Neural crest cell (in vitro differentiated cells): ENCODE measurements around the gene TNFRSF1A. TPM values are rescaled to one million over a fixed set of nuclear protein-coding genes. Genes with fewer than 3 reads are reported as not detected.

Experiments used
- DNase-seq: peaks from one replicate; pipeline ENCODE4 v3.0.0; 2021; ENCODE audit warnings: low read depth, mixed read lengths, low spot score
- H3K27ac Mint-ChIP-seq: one replicate; pipeline ENCODE4 v1.8.0; 2021; ENCODE audit warnings: mild to moderate bottlenecking, mixed read lengths; ENCODE audit not compliant: unreplicated experiment
- H3K27me3 Mint-ChIP-seq: 2 replicates; pipeline ENCODE4 v1.8.0; 2021; ENCODE audit warnings: low read depth, mild to moderate bottlenecking, mixed read lengths
- H3K36me3 Mint-ChIP-seq: 2 replicates; pipeline ENCODE4 v1.8.0; 2021; ENCODE audit warnings: low read depth, mild to moderate bottlenecking, mixed read lengths
- H3K4me1 Mint-ChIP-seq: 2 replicates; pipeline ENCODE4 v1.8.0; 2021; ENCODE audit warnings: mixed read lengths
- H3K4me3 Mint-ChIP-seq: one replicate; pipeline ENCODE4 v1.8.0; 2021; ENCODE audit warnings: mild to moderate bottlenecking, mixed read lengths
- H3K9me3 Mint-ChIP-seq: 2 replicates; pipeline ENCODE4 v1.8.0; 2021; ENCODE audit warnings: mixed read lengths
- total RNA-seq: library from RNA; stranded (reverse); gene quantifications from 2 replicates; pipeline ENCODE4 v1.2.1, GENCODE V29; 2021
- TF ChIP-seq, protein P1 (sequence below): fragments of 200-600 bp; sonication (generic); conservative IDR thresholded peaks from 2 replicates; pipeline ENCODE4 v1.5.0; 2021; ENCODE audit warnings: antibody characterized with exemption, mild to moderate bottlenecking

Gene TNFRSF1A
- total RNA-seq, 1 donor from 2014 or later = 47.7 TPM

DNA sequence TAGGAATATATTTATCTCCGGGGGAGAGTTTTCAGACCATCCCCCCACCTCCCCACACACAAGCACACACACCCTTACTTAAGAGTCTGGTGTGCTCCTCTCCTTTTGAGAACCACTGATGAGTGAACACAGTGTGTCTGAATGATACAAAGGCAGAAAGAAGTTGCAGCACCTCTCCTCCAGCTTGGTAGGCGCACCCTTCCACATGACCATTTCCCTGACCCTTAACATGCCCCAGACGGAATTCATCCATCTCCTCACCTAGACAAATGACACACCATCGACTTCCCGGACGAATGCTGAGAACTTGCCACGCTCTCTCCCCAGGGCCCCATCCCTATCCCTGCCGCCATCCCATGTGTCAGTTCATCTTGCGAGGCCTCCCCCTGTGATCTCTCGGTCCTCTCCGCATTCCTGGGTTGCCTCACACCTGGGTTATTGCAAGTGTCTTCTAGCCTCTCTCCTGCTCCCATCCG lies 3.9 kb downstream of the TNFRSF1A start:
- Mint-ChIP-seq H3K36me3 (peaks cover 2% of the 10 kb centered on the region), H3K27ac (no peak overlapping the region), H3K9me3 (no peaks in the 10 kb centered on the region), H3K4me3 (no peak overlapping the region), H3K4me1 (peaks cover 18% of the 10 kb centered on the region), H3K27me3 (no peaks in the 10 kb centered on the region)
- TF ChIP-seq, protein P1, sequence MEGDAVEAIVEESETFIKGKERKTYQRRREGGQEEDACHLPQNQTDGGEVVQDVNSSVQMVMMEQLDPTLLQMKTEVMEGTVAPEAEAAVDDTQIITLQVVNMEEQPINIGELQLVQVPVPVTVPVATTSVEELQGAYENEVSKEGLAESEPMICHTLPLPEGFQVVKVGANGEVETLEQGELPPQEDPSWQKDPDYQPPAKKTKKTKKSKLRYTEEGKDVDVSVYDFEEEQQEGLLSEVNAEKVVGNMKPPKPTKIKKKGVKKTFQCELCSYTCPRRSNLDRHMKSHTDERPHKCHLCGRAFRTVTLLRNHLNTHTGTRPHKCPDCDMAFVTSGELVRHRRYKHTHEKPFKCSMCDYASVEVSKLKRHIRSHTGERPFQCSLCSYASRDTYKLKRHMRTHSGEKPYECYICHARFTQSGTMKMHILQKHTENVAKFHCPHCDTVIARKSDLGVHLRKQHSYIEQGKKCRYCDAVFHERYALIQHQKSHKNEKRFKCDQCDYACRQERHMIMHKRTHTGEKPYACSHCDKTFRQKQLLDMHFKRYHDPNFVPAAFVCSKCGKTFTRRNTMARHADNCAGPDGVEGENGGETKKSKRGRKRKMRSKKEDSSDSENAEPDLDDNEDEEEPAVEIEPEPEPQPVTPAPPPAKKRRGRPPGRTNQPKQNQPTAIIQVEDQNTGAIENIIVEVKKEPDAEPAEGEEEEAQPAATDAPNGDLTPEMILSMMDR = no peak
- DNase-seq = no peak

DNA sequence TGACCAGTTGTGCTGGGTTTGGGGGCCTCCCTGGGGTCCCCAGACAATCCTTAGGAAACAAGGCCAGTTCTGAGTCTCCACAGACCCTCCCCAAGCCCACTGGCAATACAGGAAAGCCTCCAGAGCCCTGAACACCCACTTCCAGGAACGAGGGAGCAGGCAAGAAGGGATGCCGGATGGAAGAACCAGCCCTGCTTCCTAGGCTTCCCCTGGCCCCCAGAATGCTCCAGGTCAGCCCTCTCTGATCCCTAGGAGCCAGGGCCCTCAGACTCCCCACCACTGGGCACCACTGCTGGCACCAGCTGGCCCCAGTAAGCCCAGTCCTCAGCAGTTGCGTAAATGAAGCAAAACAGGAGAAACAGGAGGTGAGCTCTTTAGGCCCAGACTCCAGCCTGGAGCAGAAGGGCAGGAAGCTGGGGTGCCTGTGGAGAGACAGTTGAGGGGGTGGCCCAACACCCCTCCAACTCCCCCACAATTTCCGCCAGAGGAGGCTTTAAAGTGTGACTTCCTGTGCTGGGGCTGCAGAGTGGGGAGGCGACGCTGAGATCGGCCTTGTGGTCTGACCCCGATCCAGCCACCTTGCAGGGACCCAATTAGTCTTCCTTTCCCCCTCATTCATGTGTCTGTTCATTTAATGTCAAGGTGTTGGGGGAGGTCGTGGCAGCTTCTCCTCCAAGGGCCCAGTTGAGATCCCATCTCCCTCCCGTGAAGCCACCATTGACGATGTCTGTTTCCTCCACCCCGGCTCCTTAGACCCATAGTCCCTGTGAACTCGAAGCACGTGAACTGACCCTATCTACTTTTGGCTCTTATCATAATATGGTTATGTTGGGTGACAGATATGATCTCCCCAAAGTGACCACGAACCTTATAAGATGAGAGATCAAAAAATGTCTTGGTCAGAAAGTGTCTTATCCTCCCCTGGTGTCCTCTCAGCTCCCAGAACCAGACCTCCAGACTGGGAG lies 4.7 kb downstream of the TNFRSF1A start:
- Mint-ChIP-seq H3K27me3 (no peaks in the 10 kb centered on the region), H3K4me1 (peaks cover 15% of the 10 kb centered on the region), H3K9me3 (no peaks in the 10 kb centered on the region), H3K4me3 (no peak overlapping the region), H3K27ac (peak overlapping the region; percentile 97), H3K36me3 (peaks cover 2% of the 10 kb centered on the region)
- no peak for DNase-seq
- TF ChIP-seq, protein P1 = no peak

DNA sequence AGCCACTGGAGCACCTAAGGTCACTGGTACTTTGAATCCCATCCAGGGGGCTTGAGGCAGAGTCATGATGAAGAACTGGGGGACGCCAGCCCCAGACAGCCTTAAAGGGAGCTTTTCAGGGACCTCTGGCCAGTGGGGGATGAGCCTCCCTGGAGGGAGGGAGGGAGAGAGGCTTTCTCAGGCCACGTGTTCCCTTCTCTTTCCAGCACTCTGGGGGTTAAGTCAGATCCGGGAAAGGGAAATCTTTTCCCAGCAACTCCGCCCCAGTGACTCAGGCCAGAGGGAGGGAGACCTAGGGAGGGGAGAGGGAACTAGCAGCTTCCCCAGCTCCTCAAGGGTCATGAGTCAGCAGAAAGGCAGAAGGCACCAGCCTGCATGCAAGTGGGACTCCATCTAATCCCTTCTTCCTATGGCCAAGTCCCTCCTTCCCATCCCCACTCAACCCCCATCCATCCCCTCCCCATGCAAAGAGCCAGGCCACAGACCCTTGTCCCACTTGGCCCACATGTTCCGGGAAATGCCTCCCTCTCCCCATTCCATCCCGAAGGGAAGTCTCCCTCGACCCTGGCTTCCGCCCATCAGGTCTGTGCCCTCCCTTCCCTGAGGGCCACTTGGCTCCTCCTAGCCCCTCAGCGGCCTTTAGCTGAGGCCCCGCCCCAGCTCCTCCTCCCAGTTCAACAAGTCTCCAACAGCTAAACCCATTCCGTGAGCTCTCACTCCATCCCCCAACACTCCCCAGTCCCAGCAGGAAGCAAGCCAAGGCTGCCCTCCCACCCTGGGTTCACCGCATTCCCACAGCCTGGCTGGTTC lies 5.6 kb downstream of the TNFRSF1A start:
- DNase-seq = peak; percentile 74
- Mint-ChIP-seq H3K27ac (peak overlapping the region; percentile 97), H3K4me3 (no peak overlapping the region), H3K27me3 (no peaks in the 10 kb centered on the region), H3K36me3 (peaks cover 5% of the 10 kb centered on the region), H3K9me3 (no peaks in the 10 kb centered on the region), H3K4me1 (peaks cover 9% of the 10 kb centered on the region)
- TF ChIP-seq, protein P1 = no peak

DNA sequence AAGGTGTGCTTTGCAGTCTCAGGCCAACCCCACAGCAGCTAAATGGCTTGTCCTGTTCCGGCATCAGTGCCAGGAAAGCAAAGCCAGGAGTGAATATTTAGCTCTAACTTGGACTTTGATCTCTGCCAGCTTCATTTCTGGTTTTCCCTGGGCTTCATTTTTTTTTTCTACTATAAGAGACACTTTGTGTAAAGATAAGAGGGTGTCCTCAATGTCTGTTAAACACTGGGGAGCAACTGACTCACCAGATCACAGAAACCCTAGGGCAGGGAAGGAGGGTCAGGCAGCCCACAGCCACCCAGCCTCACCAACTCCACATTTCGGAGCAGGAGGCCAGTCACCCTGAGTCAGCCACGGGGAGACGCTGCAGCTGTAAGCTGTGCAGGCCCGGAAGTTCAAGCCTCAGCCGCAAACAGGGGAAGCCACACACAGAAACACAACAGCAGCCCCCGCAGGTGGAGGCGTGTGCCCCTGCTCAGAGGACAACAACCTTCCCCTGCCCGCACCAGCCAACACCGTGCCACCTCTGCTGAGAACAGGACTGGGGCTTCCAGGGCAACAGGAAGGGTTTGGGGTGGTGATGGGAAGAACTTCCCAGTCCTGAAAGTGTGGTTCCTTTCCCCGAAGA lies 6.3 kb downstream of the TNFRSF1A start:
- peaks cover 8% of the 10 kb centered on the region for H3K36me3 Mint-ChIP-seq
- H3K9me3 Mint-ChIP-seq = no peaks in the 10 kb centered on the region
- H3K27me3 Mint-ChIP-seq = no peaks in the 10 kb centered on the region
- peaks cover 6% of the 10 kb centered on the region for H3K4me1 Mint-ChIP-seq
- DNase-seq = peak; percentile 29
- H3K27ac Mint-ChIP-seq = peak overlapping the region; percentile 97
- H3K4me3 Mint-ChIP-seq = no peak overlapping the region
- TF ChIP-seq, protein P1 = peak; percentile 48

DNA sequence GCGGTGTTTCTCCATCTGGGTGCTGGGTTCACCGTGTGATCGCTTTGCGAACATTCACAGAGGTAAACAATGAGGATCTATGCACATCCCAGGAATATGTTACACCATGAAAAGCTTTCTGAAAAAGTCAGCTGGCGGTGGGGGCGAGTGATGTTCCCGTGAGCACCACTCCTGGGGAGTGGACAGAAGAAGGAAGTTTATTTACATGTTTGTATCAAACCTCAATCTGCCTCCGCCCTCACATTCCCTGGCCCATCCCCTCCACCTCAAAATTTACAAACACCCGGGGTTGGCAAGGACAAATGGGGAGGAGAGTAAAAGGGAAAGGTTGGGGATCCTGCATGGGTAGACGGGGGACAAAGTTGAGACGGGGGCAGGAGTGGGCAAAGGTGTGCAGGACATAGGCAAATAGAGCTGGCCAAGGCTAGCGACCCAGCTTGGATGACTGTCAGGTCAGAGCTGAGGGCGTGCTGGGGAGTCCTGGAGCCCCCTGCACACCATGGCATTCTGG lies 6.9 kb downstream of the TNFRSF1A start:
- peak overlapping the region; percentile 97 for H3K27ac Mint-ChIP-seq
- no peak overlapping the region for H3K4me3 Mint-ChIP-seq
- no peaks in the 10 kb centered on the region for H3K9me3 Mint-ChIP-seq
- H3K4me1 Mint-ChIP-seq = peaks cover 6% of the 10 kb centered on the region
- TF ChIP-seq, protein P1 = no peak
- H3K36me3 Mint-ChIP-seq = peaks cover 8% of the 10 kb centered on the region
- DNase-seq = no peak
- H3K27me3 Mint-ChIP-seq = no peaks in the 10 kb centered on the region
